RPMI7951 (cell line): ENCODE measurements around the gene SRSF4. TPM values are rescaled to one million over a fixed set of nuclear protein-coding genes. Genes with fewer than 3 reads are reported as not detected.
A peak's percentile ranks its signal among the peaks of the same experiment; 100 is the strongest.
"Not testable (repeated sequence)": the region's sequence is repeated elsewhere in the genome, so short reads cannot be mapped to it uniquely, and the experiment has no call there.

ENCODE experiments used
- DNase-seq: peaks from one replicate; pipeline ENCODE4 v3.0.0-alpha.2; 2012; ENCODE audit warnings: low read depth
- total RNA-seq: library from RNA; depleted of rRNA; stranded (reverse); fragments of >200 nt; shearing (Covaris generic); gene quantifications from 2 replicates; pipeline ENCODE4 v1.2.3, GENCODE V29; 2014

Gene SRSF4
- total RNA-seq, 1 experiment from 2014 or later: 48.1 TPM

- peak; percentile 70 for DNase-seq
Measured at GRCh38 chr1:29124366-29125236, 57.1 kb downstream of the SRSF4 start.

GRCh38 chr1:29123887-29124365 lies 57.8 kb downstream of the SRSF4 start, which contains the start of gene TMEM200B:
Gene TMEM200B, minus strand, starts transcription at chr1:29123903. Its CDS starts 2,075 bp downstream, at chr1:29121828.
- no peak for DNase-seq

GRCh38 chr1:29123053-29123886 lies 58.4 kb downstream of the SRSF4 start:
- DNase-seq: peak; percentile 21

- DNase-seq: peak; percentile 88
Measured at GRCh38 chr1:29122682-29123052, 59.0 kb downstream of the SRSF4 start.

- DNase-seq: peak; percentile 26
Measured at GRCh38 chr1:29121936-29122681, 59.6 kb downstream of the SRSF4 start.

- no peak for DNase-seq
Measured at GRCh38 chr1:29121516-29121935, 60.2 kb downstream of the SRSF4 start.

- DNase-seq: peak; percentile 15
Measured at GRCh38 chr1:29120947-29121485, 60.7 kb downstream of the SRSF4 start.

GRCh38 chr1:29120367-29120766 lies 61.3 kb downstream of the SRSF4 start:
- DNase-seq: no peak

GRCh38 chr1:29119121-29119929 lies 62.4 kb downstream of the SRSF4 start:
- DNase-seq: no peak

- no peak for DNase-seq
Measured at GRCh38 chr1:29117381-29117780, 64.3 kb downstream of the SRSF4 start.

- DNase-seq: no peak
Measured at GRCh38 chr1:29114654-29115053, 67.0 kb downstream of the SRSF4 start.

GRCh38 chr1:29113413-29114117 lies 68.1 kb downstream of the SRSF4 start:
- no peak for DNase-seq

GRCh38 chr1:29112705-29113412 lies 68.8 kb downstream of the SRSF4 start:
- DNase-seq: no peak

- DNase-seq: not testable (repeated sequence)
Measured at GRCh38 chr1:29108041-29108440, 73.7 kb downstream of the SRSF4 start.

- DNase-seq: peak; percentile 24
Measured at GRCh38 chr1:29105822-29106221, 75.9 kb downstream of the SRSF4 start.

GRCh38 chr1:29100487-29100886 lies 81.2 kb downstream of the SRSF4 start:
- no peak for DNase-seq

GRCh38 chr1:29099286-29099685 lies 82.4 kb downstream of the SRSF4 start:
- DNase-seq: no peak
